Pancreas (tissue), 10 donors: ENCODE data around the gene RALA. TPM values are rescaled to one million over a fixed set of nuclear protein-coding genes. Genes with fewer than 3 reads are reported as not detected.

Source experiments
- ATAC-seq, 4 donors: fragments of 200-7000 bp; cut with Tn5 transposase; one replicate each; pipeline versions ENCODE4 v1.8.0 to v1.9.1; 2020; ENCODE audit warnings: mild to moderate bottlenecking in 4 of 4, moderate library complexity in 4 of 4
- DNase-seq, 6 donors: peaks; one replicate each; pipeline ENCODE4 v3.0.0-alpha.2; 2020
- FAIRE-seq: peaks from 2 replicates; lab custom pipeline; 2012; peaks lifted over from hg19 to GRCh38; lab: Jason Lieb, UNC
- H3K27ac ChIP-seq, 4 donors: fragments of 200-600 bp; sonication (generic); 1 replicate in 3 of 4; 2 replicates in 1 of 4; pipeline versions ENCODE4 v1.5.0 to v1.8.0; 2020
- H3K27me3 ChIP-seq, 4 donors: fragments of 200-600 bp; one replicate each; pipeline ENCODE4 v1.8.0; 2021
- H3K36me3 ChIP-seq, 3 donors: fragments of 200-600 bp; sonication (generic) in 1 of 3; one replicate each; pipeline versions ENCODE4 v1.5.0 to v1.8.0; 2020 to 2021
- H3K4me1 ChIP-seq, 3 donors: fragments of 200-600 bp; one replicate each; pipeline ENCODE4 v1.8.0; 2021
- H3K4me3 ChIP-seq, 4 donors: fragments of 200-600 bp; sonication (generic) in 2 of 4; one replicate each; pipeline versions ENCODE4 v1.5.0 to v1.8.0; 2020 to 2021
- H3K9me3 ChIP-seq, 4 donors: fragments of 200-600 bp; one replicate each; pipeline ENCODE4 v1.8.0; 2021
- CTCF ChIP-seq, 4 donors: fragments of 200-600 bp; sonication (generic) in 3 of 4; IDR thresholded peaks; one replicate each; pipeline versions ENCODE4 v1.5.0 to v1.8.0; 2021; ENCODE audit warnings: antibody characterized with exemption in 4 of 4
- WGBS, 2 donors: extraction: QIAGEN DNeasy Blood & Tissue Kit; methylation state at CpG; one replicate each; pipeline ENCODE4 v1.1.7; 2013; 5-methylcytosine and 5-hydroxymethylcytosine counted together
- intact Hi-C, 3 donors: fragments of 100-400 bp; cut with DNase I; formaldehyde crosslinking; loops; one replicate each; pipeline versions ENCODE4 v1.11.1 to v1.14.2; 2022
- polyA plus RNA-seq, 2 donors: library from polyadenylated mRNA; stranded (reverse); fragments of 200-250 nt; gene quantifications; one replicate each; pipeline ENCODE4 v1.2.3, GENCODE V29; 2013
- total RNA-seq, 6 donors: library from RNA; stranded (reverse); fragmentation: NEBNext Ultra II Directional in 4 of 6; extraction: Animal tissue kit (Norgen Biotek cat#: 25700) in 4 of 6; gene quantifications; one replicate each; pipeline versions ENCODE4 v1.2.1 to v1.2.4, GENCODE V29; 2021 to 2023
- donor health status: healthy with polysubstance abuse.
- donor health status: DM: no; HTN: no; CAD: no; lungs with moderate emphysema.
- donor health status: DM: no; HTN: no; CAD: no.
- donor health status: control.
- donor health status: control.
- donor health status: Bipolar disorder and iron deficiency.
- donor health status: DM: yes; HTN: yes; CAD: no.
- donor health status: DM: no; HTN: no; CAD: no.
- donor health status: DM: no; HTN: no; CAD: no.
- donor health status: DM: yes; HTN: yes; CAD: no.

Gene RALA
- total and polyA plus RNA-seq, 8 donors, result 7.0 to 19.1 (median 8.8) TPM

- TF ChIP-seq CTCF (IDR thresholded peaks at IDR 0.05), result no peak
- Histone ChIP-seq H3K27me3 (no peaks in the 10 kb centered on the region), H3K9me3 (no peaks in the 10 kb centered on the region), H3K27ac (no peak overlapping the region), H3K4me3 (no peak overlapping the region), H3K4me1 (peaks cover 0 to 18% (median 14%) of the 10 kb centered on the region in 3 donors), H3K36me3 (no peaks in the 10 kb centered on the region)
- intact Hi-C loops, result no loop called here
- DNase-seq, result no peak
- no peak for FAIRE-seq
- no peak for ATAC-seq
Measured at GRCh38 chr7:39617005-39617404, 6.4 kb upstream of the RALA start.

- 75 to 91% methylated on average over 4 of the region's 4 CpGs for WGBS, 2 donors
- Histone ChIP-seq H3K27ac (no peak overlapping the region), H3K4me1 (peaks cover 0 to 18% (median 18%) of the 10 kb centered on the region in 3 donors), H3K4me3 (no peak overlapping the region), H3K9me3 (no peaks in the 10 kb centered on the region), H3K36me3 (no peaks in the 10 kb centered on the region), H3K27me3 (no peaks in the 10 kb centered on the region)
- ATAC-seq, result no peak
- intact Hi-C loops, result no loop called here
- no peak for DNase-seq
- FAIRE-seq, result no peak
- TF ChIP-seq CTCF (IDR thresholded peaks at IDR 0.05), result no peak
Measured at GRCh38 chr7:39618868-39619267, 4.5 kb upstream of the RALA start.

GRCh38 chr7:39620486-39620885 is 2.9 kb upstream of the RALA start:
- DNase-seq, result no peak
- Histone ChIP-seq H3K4me1 (peaks cover 0 to 24% (median 13%) of the 10 kb centered on the region in 3 donors), H3K4me3 (no peak overlapping the region), H3K9me3 (no peaks in the 10 kb centered on the region), H3K27me3 (no peaks in the 10 kb centered on the region), H3K27ac (no peak overlapping the region), H3K36me3 (no peaks in the 10 kb centered on the region)
- intact Hi-C loops, result no loop called here
- ATAC-seq, result no peak
- no peak for FAIRE-seq
- no peak for TF ChIP-seq CTCF (IDR thresholded peaks at IDR 0.05)

- DNase-seq, result no peak
- TF ChIP-seq CTCF (IDR thresholded peaks at IDR 0.05), result no peak
- WGBS, 2 donors, result 84 to 97% methylated on average over 1 of the region's 1 CpG
- no peak overlapping the region for H3K27ac ChIP-seq
- ATAC-seq, result no peak
- no peaks in the 10 kb centered on the region for H3K36me3 ChIP-seq
- no peak overlapping the region for H3K4me3 ChIP-seq
- H3K9me3 ChIP-seq, result no peaks in the 10 kb centered on the region
- H3K4me1 ChIP-seq, result peaks cover 0 to 23% (median 8%) of the 10 kb centered on the region in 3 donors
- H3K27me3 ChIP-seq, result no peaks in the 10 kb centered on the region
- intact Hi-C loops, result no loop called here
- FAIRE-seq, result no peak
Measured at GRCh38 chr7:39621261-39621660, 2.1 kb upstream of the RALA start.

- Histone ChIP-seq H3K27ac (no peak overlapping the region), H3K36me3 (no peaks in the 10 kb centered on the region), H3K9me3 (no peaks in the 10 kb centered on the region), H3K27me3 (no peaks in the 10 kb centered on the region), H3K4me3 (peak overlapping the region in 1 of 4 donors; percentile 98), H3K4me1 (peaks cover 0 to 26% (median 7%) of the 10 kb centered on the region in 3 donors)
- intact Hi-C loops, result no loop called here
- ATAC-seq, result no peak
- no peak for FAIRE-seq
- TF ChIP-seq CTCF (IDR thresholded peaks at IDR 0.05), result no peak
- 89 to 95% methylated on average over 1 of the region's 1 CpG for WGBS, 2 donors
- DNase-seq, result no peak
Measured at GRCh38 chr7:39621784-39622411, 1.5 kb upstream of the RALA start.
